Measurements from ENCODE around the gene CRYAB.

DNA sequence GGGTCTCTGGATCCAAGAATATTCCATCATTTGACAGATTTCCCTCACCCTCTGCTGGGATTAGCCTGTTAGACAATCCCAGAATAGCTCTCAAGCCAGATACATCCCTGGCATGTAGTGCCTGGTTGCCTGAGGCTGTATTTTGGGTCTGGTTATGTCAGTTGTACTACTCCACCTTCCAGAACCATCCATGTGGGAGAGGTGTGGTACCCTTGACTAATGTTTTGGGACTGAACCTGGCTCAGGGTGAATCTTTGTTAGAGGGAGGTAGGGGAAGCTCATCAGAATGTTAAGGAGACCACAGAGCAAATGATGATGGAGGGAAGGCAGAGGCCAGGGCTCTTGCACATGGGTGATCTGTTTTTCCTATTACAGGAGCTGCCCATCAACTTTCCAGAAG is 12.4 kb upstream of the CRYAB start:
- TF ChIP-seq, protein P1, sequence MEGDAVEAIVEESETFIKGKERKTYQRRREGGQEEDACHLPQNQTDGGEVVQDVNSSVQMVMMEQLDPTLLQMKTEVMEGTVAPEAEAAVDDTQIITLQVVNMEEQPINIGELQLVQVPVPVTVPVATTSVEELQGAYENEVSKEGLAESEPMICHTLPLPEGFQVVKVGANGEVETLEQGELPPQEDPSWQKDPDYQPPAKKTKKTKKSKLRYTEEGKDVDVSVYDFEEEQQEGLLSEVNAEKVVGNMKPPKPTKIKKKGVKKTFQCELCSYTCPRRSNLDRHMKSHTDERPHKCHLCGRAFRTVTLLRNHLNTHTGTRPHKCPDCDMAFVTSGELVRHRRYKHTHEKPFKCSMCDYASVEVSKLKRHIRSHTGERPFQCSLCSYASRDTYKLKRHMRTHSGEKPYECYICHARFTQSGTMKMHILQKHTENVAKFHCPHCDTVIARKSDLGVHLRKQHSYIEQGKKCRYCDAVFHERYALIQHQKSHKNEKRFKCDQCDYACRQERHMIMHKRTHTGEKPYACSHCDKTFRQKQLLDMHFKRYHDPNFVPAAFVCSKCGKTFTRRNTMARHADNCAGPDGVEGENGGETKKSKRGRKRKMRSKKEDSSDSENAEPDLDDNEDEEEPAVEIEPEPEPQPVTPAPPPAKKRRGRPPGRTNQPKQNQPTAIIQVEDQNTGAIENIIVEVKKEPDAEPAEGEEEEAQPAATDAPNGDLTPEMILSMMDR (conservative IDR thresholded peaks at IDR 0.05), result no peak
- no peak for TF ChIP-seq EZH2 (IDR thresholded peaks at IDR 0.05; ENCODE audit: low read depth)
